HL-60/S4 (cell line): ENCODE results near the gene G2E3.
"Not testable (repeated sequence)": the region's sequence is repeated elsewhere in the genome, so short reads cannot be mapped to it uniquely, and the experiment has no call there.

Experiments used
- in situ Hi-C: fragments of 300-500 bp; cut with MboI; formaldehyde crosslinking; loops from 2 replicates; pipeline ENCODE4 v1.14.3; 2022; ENCODE audit warnings: low sequenced_read_pairs

G2E3 gene

DNA sequence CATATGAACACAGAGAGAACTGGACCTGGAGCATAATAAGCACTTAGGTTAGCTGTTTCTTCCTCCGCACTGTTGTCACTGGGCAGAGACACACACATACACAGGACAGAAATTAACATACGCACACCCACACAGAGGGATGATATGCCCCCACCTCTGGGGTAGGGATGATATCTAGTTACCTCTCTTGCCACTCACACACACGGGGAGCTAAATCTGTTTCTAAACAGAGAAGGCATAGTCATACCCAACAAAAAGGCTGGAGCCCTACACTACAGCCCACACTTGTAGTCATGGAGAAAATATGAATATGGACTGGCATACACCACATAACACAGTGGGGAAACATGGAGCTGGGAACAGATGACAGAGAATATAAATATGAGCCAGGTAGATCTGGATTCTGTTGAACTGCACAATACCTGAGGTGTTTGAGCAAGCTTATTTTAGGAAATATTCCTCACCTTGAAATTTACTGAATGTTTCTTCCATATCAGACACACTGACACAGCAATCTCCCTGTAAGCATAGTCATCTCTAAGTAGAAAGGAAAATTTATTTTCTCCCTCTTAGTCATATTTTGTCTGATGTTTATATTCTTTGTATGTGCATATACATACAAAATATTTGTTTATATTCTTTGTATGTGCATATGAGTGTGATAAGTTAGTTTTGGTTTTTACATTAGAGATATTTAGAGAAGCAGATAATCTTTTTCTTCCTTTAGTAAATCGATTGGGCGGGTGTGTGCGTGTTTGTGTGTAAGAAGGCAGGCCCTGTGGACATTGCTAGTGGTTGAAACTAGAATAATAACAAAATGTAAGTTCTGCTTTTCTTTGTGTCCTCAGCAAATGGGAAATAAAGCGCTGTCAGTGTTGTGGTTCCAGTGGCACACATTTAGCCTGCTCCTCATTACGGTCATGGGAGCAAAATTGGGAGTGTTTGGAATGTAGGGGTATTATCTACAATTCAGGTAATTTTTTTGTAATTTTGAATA is 42.3 kb downstream of the G2E3 start:
- in situ Hi-C loops, result no loop called here

- in situ Hi-C loops, result no loop called here
These were observed 44.4 kb downstream of the G2E3 start for GRCh38 chr14:30603402-30603801.

DNA sequence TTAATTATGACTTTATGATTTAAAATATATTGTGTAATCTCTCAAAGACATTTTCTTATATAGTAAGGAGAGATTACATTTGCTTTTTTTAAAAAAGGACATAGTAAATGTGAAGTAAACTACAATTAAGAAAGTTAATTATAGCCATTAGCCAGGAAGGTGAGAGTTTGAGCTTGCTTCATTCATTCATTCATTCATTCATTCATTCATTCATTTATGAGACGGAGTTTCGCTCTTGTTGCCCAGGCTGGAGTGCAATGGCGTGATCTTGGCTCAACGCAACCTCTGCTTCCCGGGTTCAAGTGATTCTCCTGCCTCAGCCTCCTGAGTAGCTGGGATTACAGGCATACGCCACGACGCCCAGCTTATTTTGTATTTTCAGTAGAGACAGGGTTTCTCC is 45.7 kb downstream of the G2E3 start:
- in situ Hi-C loops, result not testable (repeated sequence)

GRCh38 chr14:30607156-30607780 is 48.3 kb downstream of the G2E3 start:
- in situ Hi-C loops, result no loop called here

GRCh38 chr14:30608533-30609006 is 49.6 kb downstream of the G2E3 start:
- in situ Hi-C loops, result no loop called here

- in situ Hi-C loops, result no loop called here
These were observed 51.9 kb downstream of the G2E3 start for GRCh38 chr14:30610787-30611343.

DNA sequence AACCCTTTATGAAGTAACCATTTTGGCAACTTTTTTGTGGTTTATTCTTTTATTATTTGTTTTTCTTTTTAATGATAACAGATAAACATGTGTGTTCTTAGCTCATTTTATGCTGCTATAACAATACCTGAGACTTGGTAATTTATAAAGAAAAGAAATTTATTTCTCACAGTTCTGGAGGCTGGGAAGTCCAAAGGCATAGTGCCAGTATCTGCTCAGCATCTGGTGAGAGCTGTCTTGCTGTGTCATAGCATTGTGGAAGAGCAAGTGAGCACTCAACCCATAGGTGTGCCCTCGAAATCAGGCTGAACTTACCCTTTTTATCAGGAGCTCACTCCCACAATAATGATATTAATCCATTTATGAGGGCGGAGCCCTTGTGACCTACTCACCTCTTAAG is 55.2 kb downstream of the G2E3 start:
- in situ Hi-C loops, result no loop called here

DNA sequence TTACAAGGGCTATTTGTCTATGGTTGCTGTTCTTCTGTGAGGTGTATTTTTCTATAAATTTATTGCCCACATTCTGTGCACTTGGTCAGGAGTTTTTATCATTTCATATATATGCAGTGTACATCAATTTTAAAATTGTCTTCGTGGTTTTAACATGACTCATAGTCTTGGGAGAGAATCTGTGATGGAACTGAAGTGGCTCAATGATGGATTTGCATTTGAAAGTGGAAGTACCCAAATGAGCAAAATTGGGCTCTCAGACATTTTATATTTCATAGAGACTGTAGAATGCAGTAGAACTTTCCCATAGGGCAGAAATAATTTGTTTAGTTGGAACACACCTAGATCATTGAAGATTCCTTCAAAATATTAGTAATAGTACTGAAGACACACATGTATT is 61.2 kb downstream of the G2E3 start:
- in situ Hi-C loops, result no loop called here

GRCh38 chr14:30621354-30621939 is 62.5 kb downstream of the G2E3 start:
- in situ Hi-C loops, result no loop called here

- in situ Hi-C loops, result no loop called here
These were observed 63.2 kb downstream of the G2E3 start, which contains the start of gene SCFD1 for GRCh38 chr14:30621940-30622830. Gene SCFD1, plus strand, starts transcription at chr14:30622319. Its CDS starts 20 bp downstream, at chr14:30622339.

GRCh38 chr14:30623412-30624131 is 64.6 kb downstream of the G2E3 start:
- in situ Hi-C loops, result no loop called here

GRCh38 chr14:30624132-30624423 is 65.1 kb downstream of the G2E3 start:
- in situ Hi-C loops, result no loop called here

DNA sequence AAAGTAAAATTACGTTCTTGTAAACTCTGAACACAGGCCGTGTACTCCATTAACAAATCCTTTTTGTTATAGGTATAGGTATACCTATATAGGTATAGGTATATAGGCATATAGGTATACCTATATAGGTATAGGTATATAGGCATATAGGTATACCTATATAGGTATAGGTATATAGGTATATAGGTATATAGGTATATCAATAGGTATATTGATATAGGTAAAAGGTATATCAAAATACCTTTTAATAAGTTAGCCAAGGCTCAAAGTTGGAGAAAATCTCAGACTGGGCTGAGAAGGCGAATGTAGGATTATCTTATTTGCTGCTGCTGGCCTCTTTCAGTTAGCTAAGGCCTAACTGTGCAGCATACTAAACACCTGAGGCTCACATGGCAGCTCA is 66.6 kb downstream of the G2E3 start:
- in situ Hi-C loops, result no loop called here

- in situ Hi-C loops, result not testable (repeated sequence)
These were observed 70.5 kb downstream of the G2E3 start for GRCh38 chr14:30629432-30629831.

GRCh38 chr14:30630248-30630647 is 71.3 kb downstream of the G2E3 start:
- in situ Hi-C loops, result no loop called here

GRCh38 chr14:30632730-30633129 is 73.8 kb downstream of the G2E3 start:
- in situ Hi-C loops, result no loop called here

- in situ Hi-C loops, result no loop called here
These were observed 80.0 kb downstream of the G2E3 start for GRCh38 chr14:30638926-30639325.

GRCh38 chr14:30641207-30641606 is 82.2 kb downstream of the G2E3 start:
- in situ Hi-C loops, result no loop called here

- in situ Hi-C loops, result not testable (repeated sequence)
These were observed 85.5 kb downstream of the G2E3 start for GRCh38 chr14:30644462-30644861.

GRCh38 chr14:30645600-30645999 is 86.6 kb downstream of the G2E3 start:
- in situ Hi-C loops, result no loop called here
